H1 (cell line): Measurements from ENCODE around the gene MRM3. TPM values are rescaled to one million over a fixed set of nuclear protein-coding genes. Genes with fewer than 3 reads are reported as not detected.

Experiments
- HDAC2 ChIP-seq, 2 experiments: fragments of 300-600 bp in 1 of 2; sonication (generic) in 1 of 2; IDR thresholded peaks; 2 replicates each; pipeline ENCODE4 v1.6.1; 2011 to 2012; ENCODE audit warnings: low read depth in 2 of 2, low read length in 2 of 2, mild to moderate bottlenecking in 2 of 2, moderate library complexity in 2 of 2, borderline replicate concordance in 1 of 2, inconsistent platforms in 1 of 2
- polyA plus RNA-seq, 7 experiments: library from polyadenylated mRNA; depleted of rRNA in 3 of 7; stranded (reverse) in 5 of 7; unstranded in 2 of 7; fragments of >200 nt in 5 of 7; fragments of 200-250 nt in 2 of 7; gene quantifications; 1 replicate in 5 of 7; 2 replicates in 1 of 7; 4 replicates in 1 of 7; pipeline versions ENCODE4 v1.2.1 to v1.2.3, GENCODE V29; 2011 to 2013; ENCODE audit warnings: missing spikeins in 2 of 7, mixed read lengths in 2 of 7
- total RNA-seq: library from RNA; stranded (reverse); fragmentation: NEBNext Ultra II Directional; extraction: Animal tissue kit (Norgen Biotek cat#: 25700); gene quantifications from 2 replicates; pipeline ENCODE4 v1.2.1, GENCODE V29; 2021

MRM3 gene
- total and polyA plus RNA-seq, 2 of the 8 experiments (the other 6 are each of a cell fraction or from before 2014, with no cell fraction given): 10.1 to 20.8 TPM

- TF ChIP-seq HDAC2 (IDR thresholded peaks at IDR 0.05; ENCODE audit: borderline replicate concordance in 1 of 2, low read depth in 2 of 2, low read length in 2 of 2): no peak
Measured at GRCh38 chr17:767076-767475, 15.1 kb upstream of the MRM3 start (continued).
